Stimulated activated CD8-positive, alpha-beta memory T cell treated with anti-CD3 and anti-CD28 coated beads, Interleukin-15, amount 100 ng/mL, for 48 hours (primary cell): ENCODE data around the gene WNT3A.

Source experiments
- DNase-seq, 2 donors: peaks; one replicate each; pipeline ENCODE4 v3.0.0-alpha.2; 2020; ENCODE audit warnings: low read depth in 2 of 2

The WNT3A gene

GRCh38 chr1:228070173-228070572, 63.4 kb downstream of the WNT3A start:
- no peak for DNase-seq

DNA sequence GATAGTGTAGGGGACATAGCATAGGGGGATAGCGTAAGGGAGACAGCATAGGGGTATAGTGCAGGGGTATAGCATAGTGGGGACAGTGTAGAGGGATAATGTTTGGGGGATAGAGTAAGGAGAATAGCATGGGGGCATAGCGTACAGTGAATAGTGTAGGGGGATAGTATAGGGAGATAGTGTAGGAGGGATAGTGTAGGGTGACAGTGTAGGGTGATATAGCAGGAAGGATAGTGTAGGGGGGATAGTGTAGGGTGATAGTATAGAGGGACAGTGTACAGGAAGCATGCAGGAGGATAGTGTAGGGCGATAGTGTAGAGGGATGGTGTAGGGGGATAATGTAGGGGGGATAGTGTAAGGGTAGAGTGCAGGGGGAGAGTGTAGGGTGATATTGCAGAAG, 64.1 kb downstream of the WNT3A start:
- no peak for DNase-seq

- no peak for DNase-seq
These were observed 65.2 kb downstream of the WNT3A start for GRCh38 chr1:228071839-228072657.

DNA sequence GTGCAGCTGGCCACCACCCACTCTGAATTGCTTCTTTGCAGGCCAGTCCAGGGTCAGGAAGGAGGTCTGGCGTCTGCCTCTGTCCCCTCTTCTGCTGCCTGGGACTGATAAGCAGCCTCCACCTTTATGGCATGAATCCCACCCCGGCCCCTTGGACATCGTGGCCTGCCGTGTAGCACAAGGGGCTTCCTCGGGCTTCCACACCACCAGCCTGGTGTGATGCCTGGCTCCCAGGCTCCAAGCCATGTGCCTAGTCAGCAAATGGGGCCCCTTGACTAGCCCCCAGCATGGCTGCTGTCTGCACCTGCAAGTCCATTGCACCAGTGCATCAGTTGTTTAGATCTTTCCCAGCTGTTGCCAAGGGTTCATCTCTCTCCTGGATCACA, 65.9 kb downstream of the WNT3A start:
- no peak for DNase-seq

GRCh38 chr1:228073061-228073856, 66.5 kb downstream of the WNT3A start:
- DNase-seq = no peak

- no peak for DNase-seq
These were observed 67.2 kb downstream of the WNT3A start for GRCh38 chr1:228073857-228074545.

DNA sequence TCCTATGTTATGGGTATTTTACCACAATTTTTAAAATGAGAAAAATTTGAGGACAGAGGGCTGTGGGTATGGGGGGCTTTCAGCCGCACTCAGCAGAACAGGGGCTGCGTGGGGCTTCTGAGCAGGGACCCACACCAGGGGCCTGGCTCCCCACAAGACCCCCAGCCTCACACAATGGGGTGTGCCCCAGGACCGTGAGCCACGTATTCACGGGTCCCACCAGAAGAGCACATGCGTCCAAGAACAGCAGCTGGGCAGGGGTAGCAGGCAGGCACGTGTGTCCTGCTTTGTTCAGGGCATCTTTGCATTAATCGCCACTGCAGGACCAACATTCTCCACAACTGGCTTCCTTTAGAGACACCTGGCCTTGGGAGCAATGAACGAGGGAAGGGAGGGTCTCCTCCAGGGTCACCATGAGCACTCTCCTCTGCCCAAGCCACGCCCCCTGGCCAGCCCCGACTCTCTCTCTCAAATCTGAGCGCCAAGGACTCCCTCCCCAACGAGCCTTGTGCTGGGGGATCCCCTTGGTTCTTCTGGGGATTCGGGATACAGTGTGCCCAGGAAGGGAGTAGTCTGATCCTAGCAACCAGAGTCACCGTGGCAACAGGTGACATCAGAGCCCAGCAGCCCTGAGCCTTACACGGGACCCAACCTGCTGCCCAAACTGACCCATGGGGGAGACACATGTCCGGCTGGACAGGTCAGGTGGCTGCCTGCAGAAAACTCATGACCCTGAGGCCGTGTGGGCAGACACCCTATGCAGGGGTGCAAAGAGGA, 68.3 kb downstream of the WNT3A start:
- no peak for DNase-seq

DNA sequence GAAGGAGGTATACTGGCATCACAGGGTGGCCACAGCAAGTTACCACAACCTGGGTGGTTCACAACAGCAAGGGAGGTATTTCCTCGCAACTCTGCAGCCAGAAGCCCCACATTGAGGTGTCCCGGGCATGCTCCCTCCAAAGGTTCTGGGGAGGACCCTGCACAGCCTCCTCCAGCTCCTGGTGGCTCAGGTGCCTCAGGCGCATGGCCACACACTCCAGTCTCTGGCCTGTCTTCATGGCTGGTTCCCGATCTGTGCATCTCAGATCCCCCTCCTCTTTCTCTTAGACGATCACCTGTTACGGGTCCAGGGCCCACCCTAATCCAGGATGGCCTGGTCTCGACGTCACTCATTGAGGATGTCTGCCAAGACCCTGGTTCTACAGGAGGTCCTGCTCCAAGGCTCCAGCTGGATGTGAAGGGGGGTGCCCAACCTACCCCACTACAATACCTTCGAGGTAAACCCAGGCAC, 69.0 kb downstream of the WNT3A start:
- no peak for DNase-seq

- DNase-seq = no peak
These were observed 70.1 kb downstream of the WNT3A start for GRCh38 chr1:228076796-228077430.

GRCh38 chr1:228077565-228078330, 71.0 kb downstream of the WNT3A start:
- DNase-seq = no peak

- no peak for DNase-seq
These were observed 72.2 kb downstream of the WNT3A start for GRCh38 chr1:228079013-228079412.

DNA sequence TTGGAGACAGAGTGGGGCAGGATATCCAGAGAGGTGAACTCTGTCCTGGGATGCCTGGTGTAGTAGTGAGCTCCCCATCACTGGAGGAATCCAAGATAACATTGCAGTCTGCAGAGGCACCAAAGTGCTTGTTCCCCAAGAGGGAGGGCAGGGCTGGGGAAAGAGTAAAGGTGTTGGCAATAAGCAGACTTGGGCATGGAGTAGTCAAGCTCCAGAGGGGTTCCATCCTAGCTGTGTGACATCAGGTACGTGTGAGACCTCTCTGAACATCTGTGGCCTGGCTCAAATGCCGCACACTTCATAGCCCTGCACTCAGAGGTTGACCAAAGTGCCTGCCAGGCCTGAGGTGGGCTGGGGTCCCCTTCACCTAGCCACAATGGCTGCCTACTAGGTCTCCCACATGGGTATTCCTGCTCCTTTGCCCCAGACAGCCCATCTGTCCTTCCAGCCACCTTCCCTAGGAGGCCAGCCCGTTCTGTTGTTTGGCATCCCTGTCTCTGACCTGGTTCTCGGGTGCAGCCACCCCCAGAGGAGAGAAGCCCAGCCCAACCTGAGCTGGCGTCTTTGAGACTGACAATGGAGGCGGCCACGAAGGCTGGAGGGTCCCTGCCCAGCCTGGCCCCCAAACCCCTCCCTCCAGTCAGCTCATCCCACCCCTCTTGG, 72.9 kb downstream of the WNT3A start:
- no peak for DNase-seq

DNA sequence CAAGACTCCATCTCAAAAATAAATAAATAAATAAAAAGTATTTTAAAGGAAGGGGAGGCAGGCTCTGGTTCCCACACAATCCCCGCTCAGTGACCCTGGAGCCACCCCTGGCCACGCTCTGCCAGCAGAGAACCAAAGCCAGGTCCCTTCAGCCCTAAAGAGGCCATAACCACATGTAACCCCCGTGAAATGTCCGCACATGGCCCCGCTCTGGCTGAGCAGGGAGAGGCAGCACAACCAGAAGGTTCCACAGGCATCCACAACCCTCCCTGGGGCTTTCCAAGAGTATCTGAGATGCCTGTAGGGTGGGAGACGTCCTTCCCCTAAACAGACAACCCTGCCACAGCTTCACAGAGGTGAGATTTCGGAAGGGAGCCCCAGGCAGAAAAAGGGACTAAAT, 74.3 kb downstream of the WNT3A start:
- no peak for DNase-seq

- DNase-seq = no peak
These were observed 74.9 kb downstream of the WNT3A start for GRCh38 chr1:228081578-228082213.

- peak; percentile 90 to 92 for DNase-seq
These were observed 75.6 kb downstream of the WNT3A start, which contains the start of gene ARF1 for GRCh38 chr1:228082214-228082917. Gene ARF1, plus strand, starts transcription at chr1:228082708. Its CDS starts 14,407 bp downstream, at chr1:228097115.

- no peak for DNase-seq
These were observed 76.4 kb downstream of the WNT3A start for GRCh38 chr1:228082918-228083870.

- no peak for DNase-seq
These were observed 77.1 kb downstream of the WNT3A start for GRCh38 chr1:228083871-228084278.
